Activated T-cell treated with anti-CD3 and anti-CD28 coated beads for 48 hours (primary cell): Measurements from ENCODE around the gene SIRPD.
"Not testable (repeated sequence)": the region's sequence is repeated elsewhere in the genome, so short reads cannot be mapped to it uniquely, and the experiment has no call there.

ENCODE experiments used
- DNase-seq: peaks from one replicate; pipeline ENCODE4 v3.0.0-alpha.2; 2020; ENCODE audit warnings: low read depth

SIRPD gene

GRCh38 chr20:1557605-1558004 lies at the start of gene SIRPD:
Gene SIRPD, minus strand, starts transcription at chr20:1557705. Its CDS starts 52 bp downstream, at chr20:1557653.
- no peak for DNase-seq

DNA sequence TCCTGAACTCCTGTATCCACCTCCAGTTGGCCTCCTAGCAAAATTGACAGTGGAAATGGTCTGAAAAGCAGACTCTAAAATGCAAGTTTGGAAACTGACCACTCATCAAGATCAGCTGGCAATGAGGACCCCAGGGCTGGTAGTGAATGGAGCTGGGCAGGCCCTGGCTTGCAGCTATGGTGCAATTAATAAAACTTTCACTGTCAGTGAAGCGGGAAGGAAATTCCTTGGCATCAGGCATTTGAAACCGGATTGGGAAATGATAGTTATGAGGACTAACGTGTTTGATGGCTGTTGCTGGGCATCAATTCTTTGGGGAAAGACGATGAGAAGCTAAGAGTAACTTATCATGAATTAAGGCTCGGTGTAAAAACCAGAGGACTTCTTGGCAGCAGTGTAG lies 43.2 kb upstream of the SIRPD start:
- no peak for DNase-seq

- DNase-seq, result no peak
Observed at GRCh38 chr20:1595333-1595732, 37.8 kb upstream of the SIRPD start.

GRCh38 chr20:1588533-1589460 lies 31.3 kb upstream of the SIRPD start:
- no peak for DNase-seq

- DNase-seq, result no peak
Observed at GRCh38 chr20:1587781-1588532, 30.5 kb upstream of the SIRPD start.

- no peak for DNase-seq
Observed at GRCh38 chr20:1579488-1579887, 22.0 kb upstream of the SIRPD start.

- DNase-seq, result no peak
Observed at GRCh38 chr20:1577906-1578305, 20.4 kb upstream of the SIRPD start.

DNA sequence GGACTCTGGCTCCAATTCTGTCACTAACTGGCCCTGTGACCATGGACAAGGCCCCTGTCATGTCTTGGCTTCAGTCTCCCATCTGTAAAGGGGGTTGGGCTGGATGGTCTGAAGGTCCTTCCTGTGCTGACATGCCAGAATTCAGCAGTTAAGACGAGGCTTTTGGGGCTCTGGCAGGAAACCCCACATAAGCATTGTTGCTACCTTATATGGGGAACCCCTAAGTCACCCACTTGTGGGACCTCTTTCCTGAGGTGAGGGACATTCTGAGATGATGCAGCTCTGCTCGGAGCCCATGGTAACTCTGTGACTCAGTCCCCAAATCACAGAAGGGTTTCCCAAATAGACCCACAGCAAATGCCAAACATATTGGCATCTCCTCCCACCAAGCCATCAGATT lies 19.8 kb upstream of the SIRPD start:
- not testable (repeated sequence) for DNase-seq

DNA sequence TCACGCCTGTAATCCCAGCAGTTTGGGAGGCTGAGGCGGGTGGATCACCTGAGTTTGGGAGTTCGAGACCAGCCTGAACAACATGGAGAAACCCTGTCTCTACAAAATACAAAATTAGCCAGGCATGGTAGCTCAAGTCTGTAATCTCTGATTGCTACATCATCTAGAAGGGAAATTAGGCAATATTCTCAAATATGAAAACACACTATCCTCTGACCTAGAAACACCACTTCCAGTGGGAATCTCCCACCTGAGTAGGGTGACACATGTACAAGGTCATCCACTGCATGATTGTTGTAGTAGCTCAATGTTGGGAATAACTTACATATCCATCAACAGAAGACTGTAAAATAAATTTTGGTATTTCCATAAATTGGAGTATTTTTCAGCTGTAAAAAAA lies 19.1 kb upstream of the SIRPD start:
- no peak for DNase-seq

DNA sequence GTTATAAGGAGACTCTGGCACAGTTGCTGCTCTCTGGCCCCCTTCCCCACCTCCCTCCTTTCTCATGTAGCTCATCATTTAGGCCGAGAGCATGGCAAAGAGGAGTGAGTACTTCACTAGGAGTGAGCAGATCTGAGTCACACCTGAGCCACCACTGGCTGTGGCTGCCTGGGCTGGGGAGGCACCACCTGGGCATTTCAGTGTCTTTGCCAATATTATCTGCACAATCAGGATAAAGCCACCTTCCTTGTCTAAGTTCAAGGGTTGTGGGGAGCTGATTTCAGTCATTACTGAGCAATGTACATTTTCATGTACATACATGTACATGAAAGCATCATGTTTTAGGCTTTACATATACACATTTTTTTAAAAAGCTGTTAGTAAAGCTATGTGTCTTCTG lies 18.5 kb upstream of the SIRPD start:
- DNase-seq, result peak; percentile 18

DNA sequence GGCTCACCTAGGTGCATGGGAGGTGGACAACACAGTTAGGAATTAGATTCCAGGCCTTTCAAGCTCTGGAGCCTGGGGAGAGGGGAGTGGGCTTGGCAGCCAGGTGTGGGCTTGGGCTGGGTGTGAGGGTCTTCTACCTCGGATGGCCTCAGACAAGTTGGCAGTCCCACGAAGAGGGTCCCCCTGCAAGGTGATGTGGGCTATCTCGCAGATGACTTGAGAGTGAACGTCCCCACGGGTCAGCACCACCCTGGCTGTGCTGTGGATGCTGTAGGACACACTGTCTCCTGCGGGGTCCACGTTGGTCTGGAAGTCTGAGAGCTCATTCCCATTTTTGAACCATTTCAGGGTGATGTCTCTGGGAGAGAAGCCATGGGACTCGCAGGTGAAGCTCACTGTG lies 14.1 kb upstream of the SIRPD start:
- not testable (repeated sequence) for DNase-seq

DNA sequence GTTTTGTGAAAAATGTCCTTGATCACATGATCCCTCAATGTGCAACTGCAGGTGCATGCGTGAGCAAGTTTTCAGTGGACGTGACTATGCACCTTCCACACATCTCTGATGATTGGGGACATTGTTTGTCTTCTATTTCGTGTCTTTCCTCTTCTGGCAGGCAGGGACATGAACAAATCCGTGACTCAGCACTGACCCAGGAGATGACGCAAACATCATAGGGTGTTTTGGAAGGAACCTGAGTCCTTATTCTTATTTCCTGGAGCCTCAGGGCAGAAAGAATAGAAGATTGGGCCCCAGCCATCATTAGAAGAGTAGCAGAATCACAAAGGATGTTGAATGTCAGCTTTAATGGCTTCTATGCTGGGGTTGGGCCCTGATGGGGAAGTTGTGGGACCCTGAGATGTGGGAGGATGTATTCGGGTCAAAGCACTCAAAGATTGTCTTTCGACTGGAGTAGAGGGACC lies 11.9 kb upstream of the SIRPD start:
- no peak for DNase-seq

DNA sequence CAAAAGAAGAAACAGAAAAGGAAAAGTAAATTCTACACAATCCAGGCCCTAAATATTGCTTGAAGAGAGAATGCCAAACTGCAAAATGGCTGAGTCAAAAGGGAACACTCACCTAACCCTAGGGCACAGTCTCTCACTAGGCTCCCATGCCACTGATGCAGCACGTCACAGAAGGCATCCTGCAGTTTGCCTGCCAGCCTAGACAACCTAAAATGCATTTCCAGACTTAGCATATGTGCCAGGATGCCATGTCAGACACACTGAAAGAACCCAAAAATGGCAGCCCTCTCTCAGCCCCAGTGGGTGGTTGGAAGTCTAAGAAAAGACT lies 10.6 kb upstream of the SIRPD start:
- DNase-seq, result no peak

DNA sequence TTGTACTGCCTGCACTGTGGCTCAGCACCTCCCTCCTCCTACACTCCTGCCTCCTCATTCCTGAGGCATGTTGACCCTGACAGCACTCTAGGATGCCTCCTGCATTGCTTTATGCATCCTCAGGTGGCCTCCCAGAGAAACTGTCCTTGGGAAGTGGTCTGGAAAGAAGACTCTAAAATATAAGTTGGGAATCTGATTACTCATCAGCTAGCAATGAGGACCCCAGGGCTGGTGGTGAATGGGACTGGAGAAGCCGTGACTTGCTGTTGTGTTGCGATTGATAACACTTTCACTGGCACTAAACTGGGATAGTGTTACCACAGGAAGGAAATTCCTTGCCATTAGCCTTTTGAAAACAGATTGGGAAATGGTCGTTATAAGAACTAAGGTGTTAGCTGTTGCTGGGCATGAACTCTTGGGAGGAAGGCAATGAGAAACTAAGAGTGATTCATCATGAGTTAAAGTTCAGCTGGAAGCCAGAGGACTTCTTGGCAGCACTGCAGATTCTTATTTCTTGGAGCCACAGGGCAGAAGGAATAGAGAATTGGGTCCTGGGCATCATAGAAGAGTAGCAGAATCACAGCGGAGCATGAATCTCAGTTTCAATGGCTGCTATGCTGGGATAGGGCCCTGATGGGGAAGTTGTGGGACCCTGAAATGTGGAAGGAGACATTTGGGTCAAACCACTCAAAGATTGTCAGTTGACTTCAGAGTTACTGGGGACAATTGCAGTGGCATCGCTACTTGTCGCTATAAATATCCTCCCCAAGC lies 10.1 kb upstream of the SIRPD start:
- DNase-seq, result no peak

DNA sequence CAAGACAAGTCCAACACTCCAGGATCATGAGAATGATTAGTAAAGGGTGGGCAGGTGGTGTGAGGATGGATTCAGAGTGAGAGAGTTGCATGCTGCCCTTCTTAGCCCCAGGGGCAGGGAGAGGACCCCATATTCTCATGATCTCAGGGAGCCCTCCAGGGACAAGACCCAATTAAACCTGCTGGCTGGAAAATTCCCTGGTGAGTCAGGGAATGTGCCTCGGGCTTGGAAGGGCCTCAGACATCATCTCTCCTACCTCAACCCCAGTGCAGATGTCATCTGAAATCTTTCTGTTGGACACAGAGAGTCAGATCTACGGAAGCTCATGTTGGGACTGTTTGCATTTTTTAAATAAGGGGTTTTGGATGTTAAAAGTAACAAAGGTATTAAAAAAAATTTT lies 9.2 kb upstream of the SIRPD start:
- no peak for DNase-seq

GRCh38 chr20:1565461-1565860 lies 8.0 kb upstream of the SIRPD start:
- no peak for DNase-seq

GRCh38 chr20:1563598-1563997 lies 6.1 kb upstream of the SIRPD start:
- DNase-seq, result no peak

GRCh38 chr20:1562622-1563021 lies 5.1 kb upstream of the SIRPD start:
- no peak for DNase-seq

- no peak for DNase-seq
Observed at GRCh38 chr20:1561350-1561749, 3.8 kb upstream of the SIRPD start.

- DNase-seq, result no peak
Observed at GRCh38 chr20:1555952-1556351, 1.6 kb downstream of the SIRPD start.

DNA sequence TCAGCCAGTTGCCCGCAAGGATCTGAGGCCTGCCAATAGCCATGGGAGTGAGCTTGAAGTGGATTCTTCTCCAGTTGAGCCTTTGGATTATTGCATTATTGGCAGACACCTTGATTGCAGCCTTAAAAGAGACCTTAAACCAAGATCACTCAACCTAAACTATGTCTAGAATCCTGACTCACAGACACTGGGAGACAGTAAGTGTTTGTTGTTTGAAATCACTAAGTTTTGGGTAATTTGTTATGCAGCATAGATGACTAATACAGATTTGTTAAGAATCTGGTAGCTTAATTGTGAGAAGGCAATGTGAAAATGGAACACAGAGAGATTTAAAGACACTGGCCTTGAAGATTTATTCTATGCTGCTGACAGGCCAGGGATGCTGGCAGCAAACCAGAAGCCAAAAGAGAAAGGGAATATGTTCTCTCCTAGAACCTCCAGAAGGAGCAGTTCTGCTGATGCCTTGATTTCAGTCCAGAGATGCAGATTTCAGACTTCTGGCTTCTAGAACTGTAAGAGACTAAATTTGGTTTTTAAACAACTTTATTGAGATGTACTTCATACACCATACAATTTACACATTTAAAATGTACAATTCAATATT lies 17.6 kb downstream of the SIRPD start:
- DNase-seq, result no peak

GRCh38 chr20:1538655-1539054 lies 18.9 kb downstream of the SIRPD start:
- no peak for DNase-seq
